Calu3 (cell line): Measurements from ENCODE around the gene CLEC4C. TPM values are rescaled to one million over a fixed set of nuclear protein-coding genes. Genes with fewer than 3 reads are reported as not detected.

Experiments
- BruUV-seq: library from RNA; stranded (reverse); fragments of 400-500 nt; replicated peaks from 2 replicates; lab custom pipeline; 2021; lab: Mats Ljungman, UMichigan
- CTCF ChIA-PET: fragments of 300-600 bp; sonication (Branson Sonifier 250); formaldehyde crosslinking; loops from one replicate; lab custom pipeline; 2022; ENCODE audit warnings: antibody characterized with exemption; lab: Charles Lee
- DNase-seq: peaks from one replicate; pipeline ENCODE4 v3.0.0; 2022
- H3K27ac Mint-ChIP-seq: one replicate; pipeline ENCODE4 v1.8.0; 2022; ENCODE audit warnings: mixed read lengths; ENCODE audit not compliant: unreplicated experiment
- H3K27me3 Mint-ChIP-seq: one replicate; pipeline ENCODE4 v1.8.0; 2022; ENCODE audit warnings: mixed read lengths; ENCODE audit not compliant: unreplicated experiment
- H3K36me3 Mint-ChIP-seq: one replicate; pipeline ENCODE4 v1.8.0; 2022; ENCODE audit warnings: mild to moderate bottlenecking, moderate library complexity, mixed read lengths; ENCODE audit not compliant: insufficient read depth, unreplicated experiment
- H3K4me1 Mint-ChIP-seq: one replicate; pipeline ENCODE4 v1.8.0; 2022; ENCODE audit warnings: mild to moderate bottlenecking, low read depth, mixed read lengths; ENCODE audit not compliant: unreplicated experiment
- H3K4me3 Mint-ChIP-seq: one replicate; pipeline ENCODE4 v1.8.0; 2022; ENCODE audit warnings: mild to moderate bottlenecking, low read depth, moderate library complexity, mixed read lengths; ENCODE audit not compliant: unreplicated experiment
- H3K9me3 Mint-ChIP-seq: one replicate; pipeline ENCODE4 v1.8.0; 2022; ENCODE audit warnings: low read depth, mixed read lengths; ENCODE audit not compliant: unreplicated experiment
- intact Hi-C: fragments of 100-400 bp; cut with micrococcal nuclease; formaldehyde crosslinking; loops from one replicate; pipeline ENCODE4 v1.10.0; 2022; ENCODE audit not compliant: unreplicated experiment
- total RNA-seq: library from RNA; stranded (reverse); gene quantifications from 2 replicates; pipeline ENCODE4 v1.2.3, GENCODE V29; 2022
- TF ChIP-seq, protein P1 (sequence below): fragments of 200-600 bp; IDR thresholded peaks from one replicate; pipeline ENCODE4 v1.8.0; 2022; ENCODE audit warnings: antibody characterized with exemption; ENCODE audit not compliant: unreplicated experiment

The CLEC4C gene
- total RNA-seq, 1 experiment from 2014 or later = not detected

DNA sequence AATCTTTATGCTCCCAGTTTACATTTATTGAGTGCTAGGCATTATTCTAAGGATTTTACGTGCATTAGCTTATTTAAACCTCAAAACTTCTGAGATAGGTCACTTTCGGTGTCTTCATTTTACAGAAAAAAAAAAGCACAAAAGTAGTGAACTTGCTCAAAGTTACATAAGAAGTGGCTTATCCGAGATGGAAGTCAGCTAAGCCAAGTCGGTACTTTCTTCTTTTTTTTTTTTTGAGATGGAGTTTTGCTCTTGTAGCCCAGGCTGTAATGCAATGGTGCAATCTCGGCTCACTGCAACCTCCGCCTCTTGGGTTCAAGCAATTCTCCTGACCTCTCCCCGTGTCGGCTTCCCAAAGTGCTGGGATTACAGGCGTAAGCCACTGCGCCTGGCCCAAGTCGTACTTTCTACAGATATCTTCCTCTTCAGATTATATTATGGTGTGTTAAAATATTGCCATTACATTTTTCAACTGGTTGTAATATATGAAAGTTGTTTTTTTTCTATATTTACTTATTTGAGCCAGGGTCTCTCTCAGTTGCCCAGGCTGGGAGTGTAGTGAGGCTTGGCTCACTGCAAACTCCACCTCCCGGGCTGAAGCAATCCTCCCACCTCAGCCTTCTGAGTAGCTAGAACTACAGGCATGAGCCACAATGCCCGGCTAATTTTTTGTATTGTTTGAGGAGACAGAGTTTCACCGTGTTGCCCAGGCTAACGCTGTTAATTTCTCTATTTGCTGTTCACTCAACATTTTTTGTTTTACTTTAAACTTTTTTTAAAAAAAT lies 27.0 kb downstream of the CLEC4C start:
- CTCF ChIA-PET = no interaction called here
- peaks cover 24% of the 10 kb centered on the region for H3K27me3 Mint-ChIP-seq
- no TSS peak for BruUV-seq
- TF ChIP-seq, protein P1, sequence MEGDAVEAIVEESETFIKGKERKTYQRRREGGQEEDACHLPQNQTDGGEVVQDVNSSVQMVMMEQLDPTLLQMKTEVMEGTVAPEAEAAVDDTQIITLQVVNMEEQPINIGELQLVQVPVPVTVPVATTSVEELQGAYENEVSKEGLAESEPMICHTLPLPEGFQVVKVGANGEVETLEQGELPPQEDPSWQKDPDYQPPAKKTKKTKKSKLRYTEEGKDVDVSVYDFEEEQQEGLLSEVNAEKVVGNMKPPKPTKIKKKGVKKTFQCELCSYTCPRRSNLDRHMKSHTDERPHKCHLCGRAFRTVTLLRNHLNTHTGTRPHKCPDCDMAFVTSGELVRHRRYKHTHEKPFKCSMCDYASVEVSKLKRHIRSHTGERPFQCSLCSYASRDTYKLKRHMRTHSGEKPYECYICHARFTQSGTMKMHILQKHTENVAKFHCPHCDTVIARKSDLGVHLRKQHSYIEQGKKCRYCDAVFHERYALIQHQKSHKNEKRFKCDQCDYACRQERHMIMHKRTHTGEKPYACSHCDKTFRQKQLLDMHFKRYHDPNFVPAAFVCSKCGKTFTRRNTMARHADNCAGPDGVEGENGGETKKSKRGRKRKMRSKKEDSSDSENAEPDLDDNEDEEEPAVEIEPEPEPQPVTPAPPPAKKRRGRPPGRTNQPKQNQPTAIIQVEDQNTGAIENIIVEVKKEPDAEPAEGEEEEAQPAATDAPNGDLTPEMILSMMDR = no peak
- H3K9me3 Mint-ChIP-seq = no peaks in the 10 kb centered on the region
- no peaks in the 10 kb centered on the region for H3K36me3 Mint-ChIP-seq
- H3K4me3 Mint-ChIP-seq = no peak overlapping the region
- H3K27ac Mint-ChIP-seq = no peak overlapping the region
- H3K4me1 Mint-ChIP-seq = no peaks in the 10 kb centered on the region
- intact Hi-C loops = no loop called here
- DNase-seq = no peak

DNA sequence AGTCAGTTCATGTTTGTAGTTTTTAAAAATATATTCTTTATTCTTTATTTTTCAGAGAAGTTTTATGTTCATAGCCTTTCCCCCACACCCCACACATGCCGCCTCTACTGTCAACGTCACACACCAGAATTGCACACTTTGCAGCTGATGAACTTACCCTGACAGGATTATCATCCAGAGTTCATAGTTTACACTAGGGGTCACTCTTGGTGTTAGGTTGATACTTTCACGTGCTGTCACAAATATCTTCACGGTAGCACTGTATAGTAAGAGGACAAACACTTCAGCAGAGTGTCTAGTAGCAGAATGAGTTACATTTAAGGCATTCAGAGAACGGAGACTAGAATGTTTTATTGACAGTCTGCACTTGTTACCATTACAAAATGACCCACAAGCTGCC lies 30.8 kb downstream of the CLEC4C start:
- H3K27me3 Mint-ChIP-seq = peaks cover 21% of the 10 kb centered on the region
- DNase-seq = no peak
- TF ChIP-seq, protein P1 = no peak
- no peaks in the 10 kb centered on the region for H3K4me1 Mint-ChIP-seq
- no peak overlapping the region for H3K4me3 Mint-ChIP-seq
- H3K36me3 Mint-ChIP-seq = no peaks in the 10 kb centered on the region
- BruUV-seq = no TSS peak
- intact Hi-C loops = loop anchor here (2.0 kb wide), 1 partner anchor 90 kb away; no protein-coding TSS in a partner anchor
- CTCF ChIA-PET = interaction anchor here (0.6 to 1.3 kb wide), 3 partner anchors 35 to 90 kb away, joined by 3 to 5 read pairs (median 3); no protein-coding TSS in a partner anchor
- no peaks in the 10 kb centered on the region for H3K9me3 Mint-ChIP-seq
- no peak overlapping the region for H3K27ac Mint-ChIP-seq

DNA sequence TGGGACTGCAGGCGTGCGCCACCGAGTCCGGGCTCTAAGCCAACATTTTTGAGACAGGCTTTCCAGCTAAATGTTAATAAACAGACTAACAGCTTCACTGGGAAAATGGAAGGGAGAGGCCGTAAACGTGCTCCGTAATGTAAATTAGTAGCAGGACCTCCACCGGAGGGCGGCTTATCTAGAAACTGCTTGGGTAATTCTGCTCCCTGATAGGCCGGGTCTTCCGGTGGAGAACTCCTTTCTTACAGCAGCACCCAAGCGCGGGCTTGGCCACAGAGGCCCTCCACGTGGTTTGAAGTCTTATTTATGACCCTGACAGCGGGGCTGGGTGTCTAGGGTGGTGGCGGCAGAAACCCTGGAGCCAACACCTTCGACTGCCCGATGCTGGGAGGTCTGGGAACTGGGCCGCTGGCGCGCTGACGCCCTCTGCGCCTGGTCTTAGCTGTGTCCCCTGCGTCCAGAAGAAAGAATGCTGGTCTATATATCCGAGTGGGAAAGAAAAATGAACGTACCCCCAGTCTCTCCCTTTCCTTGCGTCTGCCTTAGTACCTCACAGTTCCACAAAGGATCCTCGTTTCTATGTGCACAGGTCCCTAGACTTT lies 34.2 kb downstream of the CLEC4C start:
- CTCF ChIA-PET = no interaction called here
- H3K36me3 Mint-ChIP-seq = no peaks in the 10 kb centered on the region
- intact Hi-C loops = no loop called here

DNA sequence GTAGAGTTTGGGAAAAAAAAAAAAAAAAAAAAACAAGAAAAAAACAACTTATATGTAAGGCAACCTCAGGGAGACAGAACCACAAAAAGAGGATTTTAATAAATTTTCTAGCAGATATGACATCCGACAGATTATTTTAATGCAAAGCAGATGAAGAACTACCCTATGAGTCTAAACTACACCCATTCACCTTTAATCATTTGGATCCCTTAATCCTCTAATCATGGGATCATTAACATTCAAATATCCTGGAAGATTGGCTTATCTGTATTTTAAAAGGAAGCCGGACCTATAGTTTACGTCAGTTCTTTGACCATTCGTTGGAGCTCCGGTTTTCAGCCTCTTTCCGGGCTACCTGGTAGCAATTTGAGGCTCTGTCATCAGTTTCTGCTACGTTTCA lies 36.0 kb downstream of the CLEC4C start, which contains the start of gene DPPA3:
TSS of gene DPPA3 (plus strand) at position 301 of the 400 bp plus-strand sequence. CDS start 138 bp downstream, outside the sequence.
- CTCF ChIA-PET = no interaction called here
- no peaks in the 10 kb centered on the region for H3K4me1 Mint-ChIP-seq
- no peaks in the 10 kb centered on the region for H3K9me3 Mint-ChIP-seq
- DNase-seq = no peak
- TF ChIP-seq, protein P1 = no peak
- peaks cover under 1% of the 10 kb centered on the region for H3K27me3 Mint-ChIP-seq
- no peaks in the 10 kb centered on the region for H3K36me3 Mint-ChIP-seq
- intact Hi-C loops = no loop called here
- H3K4me3 Mint-ChIP-seq = no peak within 1 kb of the TSS
- no peak within 1 kb of the TSS for H3K27ac Mint-ChIP-seq
- BruUV-seq = no TSS peak

More for the DNA sequence above, 34.2 kb downstream of the CLEC4C start:
- TF ChIP-seq, protein P1 = no peak
- Mint-ChIP-seq H3K9me3 (no peaks in the 10 kb centered on the region), H3K4me3 (no peak overlapping the region), H3K4me1 (no peaks in the 10 kb centered on the region), H3K27me3 (peaks cover 18% of the 10 kb centered on the region), H3K27ac (no peak overlapping the region)
- BruUV-seq = no TSS peak
- no peak for DNase-seq
